Activated naive CD8-positive, alpha-beta T cell treated with anti-CD3 and anti-CD28 coated beads for 36 hours (primary cell): ENCODE results near the gene FAIM2. TPM values are rescaled to one million over a fixed set of nuclear protein-coding genes. Genes with fewer than 3 reads are reported as not detected.
"Not testable (repeated sequence)": the region's sequence is repeated elsewhere in the genome, so short reads cannot be mapped to it uniquely, and the experiment has no call there.

Experiments used
- DNase-seq: peaks from one replicate; pipeline ENCODE4 v3.0.0; 2021
- H3K27ac Mint-ChIP-seq: one replicate; pipeline ENCODE4 v1.8.0; 2022; ENCODE audit warnings: mild to moderate bottlenecking, moderate library complexity, mixed read lengths
- H3K27me3 Mint-ChIP-seq: one replicate; pipeline ENCODE4 v1.8.0; 2022; ENCODE audit warnings: mild to moderate bottlenecking, mixed read lengths
- H3K36me3 Mint-ChIP-seq: one replicate; pipeline ENCODE4 v1.8.0; 2021; ENCODE audit warnings: mild to moderate bottlenecking, mixed read lengths
- H3K4me1 Mint-ChIP-seq: one replicate; pipeline ENCODE4 v1.8.0; 2021; ENCODE audit warnings: mixed read lengths
- H3K4me3 Mint-ChIP-seq: one replicate; pipeline ENCODE4 v1.8.0; 2022; ENCODE audit warnings: mild to moderate bottlenecking, moderate library complexity, mixed read lengths
- H3K9me3 Mint-ChIP-seq: one replicate; pipeline ENCODE4 v1.8.0; 2022; ENCODE audit warnings: mixed read lengths
- total RNA-seq, 2 experiments: library from RNA; stranded (reverse); gene quantifications; one replicate each; pipeline ENCODE4 v1.2.3, GENCODE V29; 2021

Gene FAIM2
- total RNA-seq, 2 experiments from 2014 or later, result 0.08 to 0.60 TPM

GRCh38 chr12:49863946-49864797 lies 39.5 kb downstream of the FAIM2 start:
- no peaks in the 10 kb centered on the region for H3K4me1 Mint-ChIP-seq
- H3K27ac Mint-ChIP-seq, result no peak overlapping the region
- H3K36me3 Mint-ChIP-seq, result no peaks in the 10 kb centered on the region
- H3K4me3 Mint-ChIP-seq, result no peak overlapping the region
- DNase-seq, result no peak
- no peaks in the 10 kb centered on the region for H3K27me3 Mint-ChIP-seq
- no peaks in the 10 kb centered on the region for H3K9me3 Mint-ChIP-seq

GRCh38 chr12:49860921-49861320 lies 42.8 kb downstream of the FAIM2 start:
- H3K9me3 Mint-ChIP-seq, H3K27ac Mint-ChIP-seq, DNase-seq, H3K4me3 Mint-ChIP-seq, H3K4me1 Mint-ChIP-seq, H3K27me3 Mint-ChIP-seq, H3K36me3 Mint-ChIP-seq: not testable (repeated sequence)

DNA sequence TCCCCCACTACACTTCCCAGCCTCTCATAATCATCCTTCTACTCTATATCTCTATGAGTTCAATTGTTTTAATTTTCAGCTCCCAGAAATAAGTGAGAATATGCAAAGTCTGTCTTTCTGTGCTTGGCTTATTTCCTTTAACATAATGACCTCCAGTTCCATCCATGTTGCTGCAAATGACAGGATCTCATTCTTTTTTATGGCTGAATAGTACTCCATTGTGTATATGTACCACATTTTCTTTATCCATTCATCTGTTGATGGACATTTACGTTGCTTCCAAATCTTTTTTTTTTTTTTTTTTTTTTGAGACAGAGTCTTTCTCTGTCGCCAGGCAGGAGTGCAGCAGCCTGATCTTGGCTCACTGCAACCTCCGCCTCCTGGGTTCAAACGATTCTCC lies 47.8 kb downstream of the FAIM2 start:
- H3K4me1 Mint-ChIP-seq, DNase-seq, H3K9me3 Mint-ChIP-seq, H3K27me3 Mint-ChIP-seq, H3K36me3 Mint-ChIP-seq, H3K27ac Mint-ChIP-seq, H3K4me3 Mint-ChIP-seq: not testable (repeated sequence)

GRCh38 chr12:49854976-49855375 lies 48.7 kb downstream of the FAIM2 start:
- no peaks in the 10 kb centered on the region for H3K9me3 Mint-ChIP-seq
- no peaks in the 10 kb centered on the region for H3K27me3 Mint-ChIP-seq
- DNase-seq, result no peak
- no peaks in the 10 kb centered on the region for H3K36me3 Mint-ChIP-seq
- H3K27ac Mint-ChIP-seq, result no peak overlapping the region
- H3K4me3 Mint-ChIP-seq, result no peak overlapping the region
- peaks cover 3% of the 10 kb centered on the region for H3K4me1 Mint-ChIP-seq

DNA sequence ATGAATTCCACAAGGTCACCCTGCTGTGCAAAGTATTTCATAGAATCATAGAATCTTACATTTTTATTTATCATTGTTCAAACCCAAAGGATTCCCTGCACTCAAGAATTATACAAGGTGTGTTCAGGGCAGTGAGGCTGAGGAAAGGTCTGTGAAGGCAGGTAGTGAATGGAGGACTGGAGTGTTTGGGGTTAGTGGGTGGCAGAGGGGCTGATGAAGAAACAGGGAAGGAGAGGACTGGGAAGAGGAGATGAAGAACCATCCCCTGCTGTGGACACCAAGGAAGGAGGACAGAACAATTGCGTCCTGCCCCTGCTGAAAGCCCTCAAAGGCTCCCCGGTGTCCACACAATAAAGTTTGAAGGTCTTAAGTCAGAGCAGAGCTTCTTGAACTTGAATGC lies 50.0 kb downstream of the FAIM2 start:
- no peaks in the 10 kb centered on the region for H3K27me3 Mint-ChIP-seq
- no peaks in the 10 kb centered on the region for H3K9me3 Mint-ChIP-seq
- DNase-seq, result no peak
- H3K4me3 Mint-ChIP-seq, result no peak overlapping the region
- no peak overlapping the region for H3K27ac Mint-ChIP-seq
- H3K4me1 Mint-ChIP-seq, result peaks cover 3% of the 10 kb centered on the region
- no peaks in the 10 kb centered on the region for H3K36me3 Mint-ChIP-seq

DNA sequence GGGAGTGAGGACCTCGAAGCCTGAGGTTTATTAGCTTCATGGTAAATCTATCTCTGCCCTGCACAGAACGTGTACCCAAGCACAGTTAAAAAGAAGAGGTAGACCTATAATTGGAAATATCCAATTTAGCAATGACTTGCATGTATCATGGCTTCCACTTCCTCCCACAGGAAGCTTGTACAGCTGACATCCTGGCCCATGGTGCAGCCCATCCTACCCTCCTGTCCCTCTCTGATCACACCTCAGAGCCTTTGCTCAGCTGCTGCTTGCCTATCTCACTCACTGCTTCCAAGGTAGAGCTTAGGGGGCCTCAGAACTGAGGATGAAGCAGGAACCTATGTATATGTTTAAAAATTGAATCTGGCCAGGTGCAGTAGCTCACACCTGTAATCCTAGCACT lies 56.5 kb downstream of the FAIM2 start:
- Mint-ChIP-seq H3K4me1 (peaks cover 17% of the 10 kb centered on the region), H3K4me3 (no peak overlapping the region), H3K9me3 (no peaks in the 10 kb centered on the region), H3K27ac (no peak overlapping the region), H3K36me3 (no peaks in the 10 kb centered on the region), H3K27me3 (no peaks in the 10 kb centered on the region)
- DNase-seq, result no peak

DNA sequence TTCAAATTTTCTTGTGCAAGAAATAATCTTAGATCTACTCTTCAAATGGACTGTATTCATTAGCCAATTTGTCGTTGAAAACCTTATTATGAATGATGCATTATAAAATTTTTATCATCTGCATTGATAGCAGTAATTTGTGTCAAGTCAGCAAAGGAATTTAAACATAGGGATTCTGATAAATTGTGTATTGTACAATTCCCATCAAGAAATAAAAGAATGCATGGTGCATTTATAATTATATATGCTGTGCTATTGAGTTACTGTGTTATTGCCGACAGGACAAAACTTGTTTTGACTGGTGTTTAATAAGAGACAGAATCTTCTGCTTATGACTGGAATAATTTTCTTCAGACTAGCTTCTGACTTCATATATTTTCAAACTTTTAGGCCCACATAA lies 57.7 kb downstream of the FAIM2 start:
- Mint-ChIP-seq H3K9me3 (no peaks in the 10 kb centered on the region), H3K4me1 (peaks cover 26% of the 10 kb centered on the region), H3K36me3 (no peaks in the 10 kb centered on the region), H3K4me3 (no peak overlapping the region), H3K27me3 (no peaks in the 10 kb centered on the region), H3K27ac (no peak overlapping the region)
- no peak for DNase-seq

DNA sequence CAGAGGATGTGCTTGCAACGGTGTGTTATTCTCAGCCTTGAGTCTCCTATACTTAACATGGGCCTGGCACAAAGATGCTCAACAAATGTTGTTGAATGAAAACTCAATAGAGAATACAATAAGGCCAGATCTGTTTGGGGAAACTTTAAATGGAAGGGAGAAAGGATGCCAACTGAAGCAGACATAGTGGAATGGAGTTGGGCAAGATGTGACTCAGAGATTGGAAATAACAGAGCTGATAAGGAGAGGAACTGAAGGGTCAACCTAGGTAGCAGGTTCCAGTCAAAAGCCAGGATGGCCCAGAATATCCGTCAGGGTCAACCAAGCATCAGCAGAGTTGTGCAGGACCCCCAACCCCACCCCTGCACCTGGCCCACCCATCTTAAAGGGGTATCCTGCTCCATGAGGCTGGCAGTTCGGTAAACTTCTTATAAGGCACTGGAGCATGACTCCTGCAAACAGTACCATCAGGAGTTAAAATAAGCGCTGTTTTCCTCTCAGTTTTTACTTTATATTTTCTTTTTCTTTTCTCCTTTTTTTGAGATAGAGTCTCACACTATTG lies 59.7 kb downstream of the FAIM2 start:
- Mint-ChIP-seq H3K27me3 (no peaks in the 10 kb centered on the region), H3K36me3 (no peaks in the 10 kb centered on the region), H3K4me1 (peaks cover 26% of the 10 kb centered on the region), H3K27ac (no peak overlapping the region), H3K9me3 (no peaks in the 10 kb centered on the region), H3K4me3 (no peak overlapping the region)
- DNase-seq, result no peak

DNA sequence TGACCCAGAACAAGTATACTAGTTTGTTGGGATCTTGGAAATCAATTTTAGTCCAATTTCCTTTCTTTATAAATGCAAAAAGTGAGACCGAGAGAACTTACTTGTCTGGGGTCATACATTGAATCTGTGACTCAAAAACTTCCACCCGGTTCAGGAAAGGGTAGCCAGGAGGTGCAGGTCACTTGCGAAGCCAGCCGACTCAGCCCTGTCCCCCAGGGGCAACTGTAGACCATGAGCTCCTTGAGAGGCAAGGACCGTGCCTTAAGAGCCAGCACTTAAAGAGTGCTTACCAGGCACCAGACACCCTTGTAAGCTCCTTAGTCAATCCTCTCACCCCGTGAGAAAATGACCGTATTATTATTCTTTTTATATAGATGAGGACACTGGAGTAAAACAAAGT lies 60.3 kb downstream of the FAIM2 start:
- Mint-ChIP-seq H3K27ac (peak overlapping the region; percentile 96), H3K4me1 (peaks cover 28% of the 10 kb centered on the region), H3K27me3 (no peaks in the 10 kb centered on the region), H3K9me3 (no peaks in the 10 kb centered on the region), H3K4me3 (peak overlapping the region; percentile 97), H3K36me3 (no peaks in the 10 kb centered on the region)
- no peak for DNase-seq

GRCh38 chr12:49842519-49843352 lies 61.0 kb downstream of the FAIM2 start, which contains the start of gene BCDIN3D:
Gene BCDIN3D, minus strand, starts transcription at chr12:49843106. Its CDS starts 19 bp downstream, at chr12:49843087.
- Mint-ChIP-seq H3K4me1 (peaks cover 28% of the 10 kb centered on the region), H3K27ac (peak within 1 kb of the TSS; percentile 96), H3K27me3 (no peaks in the 10 kb centered on the region), H3K9me3 (no peaks in the 10 kb centered on the region), H3K4me3 (peak within 1 kb of the TSS; percentile 97), H3K36me3 (no peaks in the 10 kb centered on the region)
- peak; percentile 96 for DNase-seq

GRCh38 chr12:49838973-49839633 lies 64.6 kb downstream of the FAIM2 start:
- peaks cover 21% of the 10 kb centered on the region for H3K4me1 Mint-ChIP-seq
- H3K9me3 Mint-ChIP-seq, result no peaks in the 10 kb centered on the region
- no peak overlapping the region for H3K27ac Mint-ChIP-seq
- H3K36me3 Mint-ChIP-seq, result no peaks in the 10 kb centered on the region
- peak; percentile 16 for DNase-seq
- H3K27me3 Mint-ChIP-seq, result no peaks in the 10 kb centered on the region
- no peak overlapping the region for H3K4me3 Mint-ChIP-seq

DNA sequence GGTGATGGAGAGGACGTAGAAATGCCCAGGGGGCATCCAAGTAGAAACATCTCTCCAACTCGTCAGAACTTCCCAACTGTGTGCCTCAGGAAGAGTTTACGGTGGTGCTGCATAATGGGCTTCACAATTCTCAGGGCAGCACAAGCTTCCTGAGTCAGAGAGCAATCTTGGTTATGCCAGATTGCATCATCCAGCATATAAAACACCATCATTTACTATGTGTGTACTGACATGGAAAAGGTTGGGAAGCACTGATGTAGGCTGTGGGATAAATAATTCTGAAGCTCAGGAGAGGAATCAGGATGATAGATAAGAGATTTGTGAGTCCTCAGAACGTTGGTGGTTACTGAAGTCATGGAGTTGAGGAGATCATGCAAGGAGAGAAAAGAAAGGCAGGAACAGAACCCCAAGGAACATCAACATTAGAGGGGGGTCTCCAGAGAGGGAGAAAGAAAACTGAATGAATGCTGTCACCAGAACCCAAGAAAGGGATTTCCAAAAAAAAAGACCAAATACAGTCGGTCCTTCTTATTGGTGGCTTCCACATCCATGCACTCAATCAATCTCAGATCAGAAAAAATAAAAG lies 70.8 kb downstream of the FAIM2 start:
- Mint-ChIP-seq H3K9me3 (no peaks in the 10 kb centered on the region), H3K4me1 (peaks cover 13% of the 10 kb centered on the region), H3K36me3 (no peaks in the 10 kb centered on the region), H3K4me3 (no peak overlapping the region), H3K27ac (peak overlapping the region; percentile 64), H3K27me3 (no peaks in the 10 kb centered on the region)
- DNase-seq, result no peak

- no peak for DNase-seq
- Mint-ChIP-seq H3K27me3 (no peaks in the 10 kb centered on the region), H3K4me1 (peaks cover 19% of the 10 kb centered on the region), H3K27ac (no peak overlapping the region), H3K4me3 (no peak overlapping the region), H3K9me3 (no peaks in the 10 kb centered on the region), H3K36me3 (no peaks in the 10 kb centered on the region)
These were observed 72.0 kb downstream of the FAIM2 start for GRCh38 chr12:49831717-49832116.

- H3K27me3 Mint-ChIP-seq, result no peaks in the 10 kb centered on the region
- H3K27ac Mint-ChIP-seq, result peak within 1 kb of the TSS; percentile 97
- peak; percentile 94 for DNase-seq
- no peaks in the 10 kb centered on the region for H3K9me3 Mint-ChIP-seq
- peak within 1 kb of the TSS; percentile 98 for H3K4me3 Mint-ChIP-seq
- H3K36me3 Mint-ChIP-seq, result no peaks in the 10 kb centered on the region
- peaks cover 29% of the 10 kb centered on the region for H3K4me1 Mint-ChIP-seq
These were observed 75.3 kb downstream of the FAIM2 start, which contains the start of gene NCKAP5L for GRCh38 chr12:49828133-49829091. Gene NCKAP5L, minus strand, starts transcription at chr12:49828413. Its CDS starts 24,369 bp downstream, at chr12:49804044.
